Activated T-cell treated with anti-CD3 and anti-CD28 coated beads for 4 hours (primary cell): ENCODE data around the gene GCN1.
A peak's percentile ranks its signal among the peaks of the same experiment; 100 is the strongest.

Experiments used
- DNase-seq: peaks from one replicate; pipeline ENCODE4 v3.0.0-alpha.2; 2020

Gene GCN1

GRCh38 chr12:120091371-120092090 lies 103.0 kb downstream of the GCN1 start:
- DNase-seq: no peak

GRCh38 chr12:120090626-120091295 lies 103.8 kb downstream of the GCN1 start:
- DNase-seq: no peak

GRCh38 chr12:120090206-120090605 lies 104.3 kb downstream of the GCN1 start:
- DNase-seq: no peak

- no peak for DNase-seq
Observed at GRCh38 chr12:120089796-120090195, 104.7 kb downstream of the GCN1 start.

- DNase-seq: no peak
Observed at GRCh38 chr12:120089105-120089504, 105.4 kb downstream of the GCN1 start.

GRCh38 chr12:120086801-120087621 lies 107.5 kb downstream of the GCN1 start:
- DNase-seq: peak; percentile 99

- no peak for DNase-seq
Observed at GRCh38 chr12:120085920-120086645, 108.4 kb downstream of the GCN1 start.

- no peak for DNase-seq
Observed at GRCh38 chr12:120081641-120082040, 112.9 kb downstream of the GCN1 start.

- no peak for DNase-seq
Observed at GRCh38 chr12:120079411-120080400, 114.8 kb downstream of the GCN1 start.

GRCh38 chr12:120078868-120079267 lies 115.6 kb downstream of the GCN1 start:
- no peak for DNase-seq

GRCh38 chr12:120077260-120077659 lies 117.3 kb downstream of the GCN1 start:
- DNase-seq: no peak
